ENCODE results near the gene PKD2L2. TPM values are rescaled to one million over a fixed set of nuclear protein-coding genes. Genes with fewer than 3 reads are reported as not detected.
"Not testable (repeated sequence)": the region's sequence is repeated elsewhere in the genome, so short reads cannot be mapped to it uniquely, and the experiment has no call there.

PKD2L2 gene
- polyA plus RNA-seq, 4 donors, result 0.12 TPM; not detected in 3

GRCh38 chr5:137954131-137954879 is 65.0 kb downstream of the PKD2L2 start:
- no peak for FAIRE-seq
- H3K4me1 ChIP-seq (ENCODE audit: control insufficient read depth in 3 of 3, insufficient read depth in 2 of 3, low read depth in 1 of 3, low read length in 2 of 3), result no peaks in the 10 kb centered on the region
- WGBS, 3 donors, result 68 to 77% (median 74%) methylated on average over 9 of the region's 9 CpGs
- peak in 1 of 2 donors; percentile 18 for DNase-seq
- peaks cover 7 to 28% (median 7%) of the 10 kb centered on the region in 3 donors for H3K36me3 ChIP-seq (ENCODE audit: control insufficient read depth in 3 of 3, insufficient read depth in 2 of 3, low read depth in 1 of 3, low read length in 3 of 3)
- H3K4me3 ChIP-seq (ENCODE audit: low read depth in 1 of 3, low read length in 3 of 3), result no peak overlapping the region
- H3K9me3 ChIP-seq (ENCODE audit: control insufficient read depth in 2 of 2, insufficient read depth in 1 of 2, low read depth in 1 of 2, low read length in 1 of 2), result no peaks in the 10 kb centered on the region
- H3K27me3 ChIP-seq (ENCODE audit: control insufficient read depth in 3 of 3, insufficient read depth in 3 of 3, low read length in 3 of 3), result no peaks in the 10 kb centered on the region
- H3K27ac ChIP-seq (ENCODE audit: low read depth in 1 of 3, low read length in 2 of 3), result peak overlapping the region in 1 of 3 donors; percentile 67

- DNase-seq, result no peak
- H3K27ac ChIP-seq (ENCODE audit: low read depth in 1 of 3, low read length in 2 of 3), result no peak overlapping the region
- H3K36me3 ChIP-seq (ENCODE audit: control insufficient read depth in 3 of 3, insufficient read depth in 2 of 3, low read depth in 1 of 3, low read length in 3 of 3), result peaks cover 4 to 11% (median 9%) of the 10 kb centered on the region in 3 donors
- no peak for FAIRE-seq
- H3K4me3 ChIP-seq (ENCODE audit: low read depth in 1 of 3, low read length in 3 of 3), result no peak overlapping the region
- no peaks in the 10 kb centered on the region for H3K4me1 ChIP-seq (ENCODE audit: control insufficient read depth in 3 of 3, insufficient read depth in 2 of 3, low read depth in 1 of 3, low read length in 2 of 3)
- no peaks in the 10 kb centered on the region for H3K9me3 ChIP-seq (ENCODE audit: control insufficient read depth in 2 of 2, insufficient read depth in 1 of 2, low read depth in 1 of 2, low read length in 1 of 2)
- WGBS, 3 donors, result 49 to 57% (median 54%) methylated on average over 1 of the region's 1 CpG
- H3K27me3 ChIP-seq (ENCODE audit: control insufficient read depth in 3 of 3, insufficient read depth in 3 of 3, low read length in 3 of 3), result no peaks in the 10 kb centered on the region
These were observed 68.7 kb downstream of the PKD2L2 start for GRCh38 chr5:137957948-137958347.

- no peaks in the 10 kb centered on the region for H3K4me1 ChIP-seq (ENCODE audit: control insufficient read depth in 3 of 3, insufficient read depth in 2 of 3, low read depth in 1 of 3, low read length in 2 of 3)
- no peaks in the 10 kb centered on the region for H3K27me3 ChIP-seq (ENCODE audit: control insufficient read depth in 3 of 3, insufficient read depth in 3 of 3, low read length in 3 of 3)
- WGBS, 3 donors, result 87 to 97% (median 94%) methylated on average over 4 of the region's 4 CpGs
- H3K4me3 ChIP-seq (ENCODE audit: low read depth in 1 of 3, low read length in 3 of 3), result no peak overlapping the region
- no peak for DNase-seq
- H3K36me3 ChIP-seq (ENCODE audit: control insufficient read depth in 3 of 3, insufficient read depth in 2 of 3, low read depth in 1 of 3, low read length in 3 of 3), result peaks cover 3 to 17% (median 9%) of the 10 kb centered on the region in 3 donors
- FAIRE-seq, result no peak
- no peaks in the 10 kb centered on the region for H3K9me3 ChIP-seq (ENCODE audit: control insufficient read depth in 2 of 2, insufficient read depth in 1 of 2, low read depth in 1 of 2, low read length in 1 of 2)
- H3K27ac ChIP-seq (ENCODE audit: low read depth in 1 of 3, low read length in 2 of 3), result no peak overlapping the region
These were observed 70.2 kb downstream of the PKD2L2 start for GRCh38 chr5:137959488-137959887.

DNA sequence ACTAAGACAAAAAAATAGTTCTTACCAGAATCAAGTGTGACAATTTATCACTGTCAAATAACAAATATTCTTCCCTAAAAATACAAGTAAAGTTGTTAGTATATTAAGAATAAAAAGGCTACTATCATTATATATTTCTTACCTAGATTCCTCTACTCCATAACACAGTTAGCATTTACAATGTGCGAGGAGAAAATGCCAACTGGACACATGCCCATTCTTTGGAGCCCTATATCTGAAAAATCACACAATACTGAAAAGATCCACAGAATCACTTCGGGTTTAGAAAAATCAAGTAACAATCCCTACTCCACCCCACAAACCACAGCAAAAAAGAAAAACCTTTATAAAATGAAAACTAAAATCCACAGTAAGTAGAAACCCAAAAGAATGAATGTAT is 70.9 kb downstream of the PKD2L2 start:
- Histone ChIP-seq H3K27me3 (ENCODE audit: control insufficient read depth in 3 of 3, insufficient read depth in 3 of 3, low read length in 3 of 3) (no peaks in the 10 kb centered on the region), H3K4me3 (ENCODE audit: low read depth in 1 of 3, low read length in 3 of 3) (no peak overlapping the region), H3K36me3 (ENCODE audit: control insufficient read depth in 3 of 3, insufficient read depth in 2 of 3, low read depth in 1 of 3, low read length in 3 of 3) (peaks cover 4 to 15% (median 9%) of the 10 kb centered on the region in 3 donors), H3K9me3 (ENCODE audit: control insufficient read depth in 2 of 2, insufficient read depth in 1 of 2, low read depth in 1 of 2, low read length in 1 of 2) (no peaks in the 10 kb centered on the region), H3K27ac (ENCODE audit: low read depth in 1 of 3, low read length in 2 of 3) (no peak overlapping the region), H3K4me1 (ENCODE audit: control insufficient read depth in 3 of 3, insufficient read depth in 2 of 3, low read depth in 1 of 3, low read length in 2 of 3) (no peaks in the 10 kb centered on the region)
- 71 to 89% (median 86%) methylated on average over 2 of the region's 2 CpGs for whole genome bisulfite sequencing, 3 donors
- DNase-seq, result no peak
- no peak for FAIRE-seq

- Histone ChIP-seq H3K4me3 (ENCODE audit: low read depth in 1 of 3, low read length in 3 of 3) (no peak overlapping the region), H3K27me3 (ENCODE audit: control insufficient read depth in 3 of 3, insufficient read depth in 3 of 3, low read length in 3 of 3) (no peaks in the 10 kb centered on the region), H3K36me3 (ENCODE audit: control insufficient read depth in 3 of 3, insufficient read depth in 2 of 3, low read depth in 1 of 3, low read length in 3 of 3) (peaks cover 5 to 15% (median 9%) of the 10 kb centered on the region in 3 donors), H3K4me1 (ENCODE audit: control insufficient read depth in 3 of 3, insufficient read depth in 2 of 3, low read depth in 1 of 3, low read length in 2 of 3) (no peaks in the 10 kb centered on the region), H3K9me3 (ENCODE audit: control insufficient read depth in 2 of 2, insufficient read depth in 1 of 2, low read depth in 1 of 2, low read length in 1 of 2) (no peaks in the 10 kb centered on the region), H3K27ac (ENCODE audit: low read depth in 1 of 3, low read length in 2 of 3) (no peak overlapping the region)
- FAIRE-seq (no peak), DNase-seq (no peak)
- 90 to 91% (median 91%) methylated on average over 3 of the region's 3 CpGs for WGBS, 3 donors
These were observed 71.6 kb downstream of the PKD2L2 start for GRCh38 chr5:137960819-137961218.

DNA sequence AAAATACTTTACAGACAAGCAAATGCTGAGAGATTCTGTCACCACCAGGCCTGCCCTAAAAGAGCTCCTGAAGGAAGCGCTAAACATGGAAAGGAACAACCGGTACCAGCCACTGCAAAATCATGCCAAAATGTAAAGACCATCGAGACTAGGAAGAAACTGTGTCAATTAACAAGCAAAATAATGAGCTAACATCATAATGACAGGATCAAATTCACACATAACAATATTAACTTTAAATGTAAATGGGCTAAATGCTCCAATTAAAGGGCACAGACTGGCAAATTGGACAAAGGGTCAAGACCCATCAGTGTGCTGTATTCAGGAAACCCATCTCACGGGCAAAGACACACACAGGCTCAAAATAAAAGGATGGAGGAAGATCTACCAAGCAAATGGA is 81.1 kb downstream of the PKD2L2 start:
- not testable (repeated sequence) for DNase-seq; H3K27me3 ChIP-seq (ENCODE audit: control insufficient read depth in 3 of 3, insufficient read depth in 3 of 3, low read length in 3 of 3); FAIRE-seq; H3K27ac ChIP-seq (ENCODE audit: low read depth in 1 of 3, low read length in 2 of 3); H3K9me3 ChIP-seq (ENCODE audit: control insufficient read depth in 2 of 2, insufficient read depth in 1 of 2, low read depth in 1 of 2, low read length in 1 of 2); H3K4me3 ChIP-seq (ENCODE audit: low read depth in 1 of 3, low read length in 3 of 3); H3K4me1 ChIP-seq (ENCODE audit: control insufficient read depth in 3 of 3, insufficient read depth in 2 of 3, low read depth in 1 of 3, low read length in 2 of 3)
- WGBS, 3 donors, result 98 to 99% (median 99%) methylated on average over 2 to 3 of the region's 4 CpGs
- H3K36me3 ChIP-seq (ENCODE audit: control insufficient read depth in 3 of 3, insufficient read depth in 2 of 3, low read depth in 1 of 3, low read length in 3 of 3), result peaks cover 0 to 14% (median 0%) of the 10 kb centered on the region in 3 donors

DNA sequence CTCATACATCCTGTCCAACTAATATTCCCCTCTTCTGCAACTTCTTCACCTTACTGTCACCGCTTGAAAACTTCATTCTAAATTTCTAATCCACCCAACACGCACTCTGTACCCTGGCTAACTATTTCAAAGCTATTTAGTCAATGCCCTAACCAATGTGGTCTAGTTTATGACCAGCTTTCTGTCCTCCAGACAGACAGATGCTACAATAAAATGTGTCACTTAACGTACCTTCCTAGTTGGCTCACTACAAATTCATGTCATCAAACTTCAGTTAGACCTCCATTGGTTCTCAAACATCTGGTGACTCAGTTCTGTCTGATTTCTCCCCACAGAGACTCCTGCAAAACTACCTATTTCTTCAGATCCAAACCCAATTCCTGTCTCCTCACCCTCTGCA is 86.0 kb downstream of the PKD2L2 start:
- no peak for FAIRE-seq

DNA sequence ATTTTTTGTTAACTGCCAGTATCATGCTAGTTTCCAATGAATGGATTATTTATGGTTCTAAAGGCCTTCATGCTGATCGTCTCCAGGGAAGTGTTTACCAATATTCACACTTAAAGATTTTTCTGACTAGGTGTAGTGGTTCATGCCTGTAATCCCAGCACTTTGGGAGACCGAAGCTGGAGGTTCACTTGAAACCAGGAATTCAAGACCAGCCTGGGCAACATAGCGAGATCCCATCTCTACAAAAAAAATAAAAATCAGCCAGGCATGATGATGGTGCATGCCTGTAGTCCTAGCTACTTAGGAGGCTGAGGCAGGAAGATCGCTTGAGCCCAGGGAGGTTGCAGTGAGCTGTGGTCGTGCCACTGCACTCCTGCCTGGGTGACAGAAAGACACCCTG is 100.2 kb downstream of the PKD2L2 start:
- Histone ChIP-seq H3K4me1 (ENCODE audit: control insufficient read depth in 3 of 3, insufficient read depth in 2 of 3, low read depth in 1 of 3, low read length in 2 of 3) (no peaks in the 10 kb centered on the region), H3K27me3 (ENCODE audit: control insufficient read depth in 3 of 3, insufficient read depth in 3 of 3, low read length in 3 of 3) (no peaks in the 10 kb centered on the region), H3K36me3 (ENCODE audit: control insufficient read depth in 3 of 3, insufficient read depth in 2 of 3, low read depth in 1 of 3, low read length in 3 of 3) (peaks cover 0 to 6% (median 1%) of the 10 kb centered on the region in 3 donors), H3K27ac (ENCODE audit: low read depth in 1 of 3, low read length in 2 of 3) (no peak overlapping the region), H3K4me3 (ENCODE audit: low read depth in 1 of 3, low read length in 3 of 3) (no peak overlapping the region), H3K9me3 (ENCODE audit: control insufficient read depth in 2 of 2, insufficient read depth in 1 of 2, low read depth in 1 of 2, low read length in 1 of 2) (no peaks in the 10 kb centered on the region)
- 93 to 99% (median 94%) methylated on average over 5 of the region's 5 CpGs for WGBS, 3 donors
- FAIRE-seq, result no peak
- no peak for DNase-seq

More for the DNA sequence above, 86.0 kb downstream of the PKD2L2 start:
- Histone ChIP-seq H3K4me3 (ENCODE audit: low read depth in 1 of 3, low read length in 3 of 3) (no peak overlapping the region), H3K36me3 (ENCODE audit: control insufficient read depth in 3 of 3, insufficient read depth in 2 of 3, low read depth in 1 of 3, low read length in 3 of 3) (peaks cover 0 to 7% (median 3%) of the 10 kb centered on the region in 3 donors), H3K27ac (ENCODE audit: low read depth in 1 of 3, low read length in 2 of 3) (no peak overlapping the region), H3K27me3 (ENCODE audit: control insufficient read depth in 3 of 3, insufficient read depth in 3 of 3, low read length in 3 of 3) (no peaks in the 10 kb centered on the region), H3K4me1 (ENCODE audit: control insufficient read depth in 3 of 3, insufficient read depth in 2 of 3, low read depth in 1 of 3, low read length in 2 of 3) (no peaks in the 10 kb centered on the region), H3K9me3 (ENCODE audit: control insufficient read depth in 2 of 2, insufficient read depth in 1 of 2, low read depth in 1 of 2, low read length in 1 of 2) (no peaks in the 10 kb centered on the region)
- WGBS, 3 donors, result 92 to 96% (median 95%) methylated on average over 3 of the region's 3 CpGs
- DNase-seq, result no peak
